GM12865 (cell line): Measurements from ENCODE around the gene TBX1.
A peak's percentile ranks its signal among the peaks of the same experiment; 100 is the strongest.

ENCODE experiments used
- DNase-seq: peaks from one replicate; pipeline ENCODE4 v3.0.0; 2010; ENCODE audit warnings: low read depth
- H3K4me3 ChIP-seq: 2 replicates; pipeline ENCODE4 v1.5.1; 2011; ENCODE audit warnings: mild to moderate bottlenecking, low read depth, low read length, control low read depth
- TF ChIP-seq, protein P1 (sequence below): IDR thresholded peaks from 2 replicates; pipeline ENCODE4 v1.5.1; 2011; ENCODE audit warnings: low read length, control low read depth, low read depth, inconsistent platforms; ENCODE audit not compliant: insufficient read depth; ENCODE audit errors: missing control alignments

Gene TBX1

GRCh38 chr22:19766511-19767426 lies 6.2 kb downstream of the TBX1 start:
- TF ChIP-seq, protein P1, sequence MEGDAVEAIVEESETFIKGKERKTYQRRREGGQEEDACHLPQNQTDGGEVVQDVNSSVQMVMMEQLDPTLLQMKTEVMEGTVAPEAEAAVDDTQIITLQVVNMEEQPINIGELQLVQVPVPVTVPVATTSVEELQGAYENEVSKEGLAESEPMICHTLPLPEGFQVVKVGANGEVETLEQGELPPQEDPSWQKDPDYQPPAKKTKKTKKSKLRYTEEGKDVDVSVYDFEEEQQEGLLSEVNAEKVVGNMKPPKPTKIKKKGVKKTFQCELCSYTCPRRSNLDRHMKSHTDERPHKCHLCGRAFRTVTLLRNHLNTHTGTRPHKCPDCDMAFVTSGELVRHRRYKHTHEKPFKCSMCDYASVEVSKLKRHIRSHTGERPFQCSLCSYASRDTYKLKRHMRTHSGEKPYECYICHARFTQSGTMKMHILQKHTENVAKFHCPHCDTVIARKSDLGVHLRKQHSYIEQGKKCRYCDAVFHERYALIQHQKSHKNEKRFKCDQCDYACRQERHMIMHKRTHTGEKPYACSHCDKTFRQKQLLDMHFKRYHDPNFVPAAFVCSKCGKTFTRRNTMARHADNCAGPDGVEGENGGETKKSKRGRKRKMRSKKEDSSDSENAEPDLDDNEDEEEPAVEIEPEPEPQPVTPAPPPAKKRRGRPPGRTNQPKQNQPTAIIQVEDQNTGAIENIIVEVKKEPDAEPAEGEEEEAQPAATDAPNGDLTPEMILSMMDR, result peak; percentile 17
- no peak overlapping the region for H3K4me3 ChIP-seq
- peak; percentile 34 for DNase-seq

DNA sequence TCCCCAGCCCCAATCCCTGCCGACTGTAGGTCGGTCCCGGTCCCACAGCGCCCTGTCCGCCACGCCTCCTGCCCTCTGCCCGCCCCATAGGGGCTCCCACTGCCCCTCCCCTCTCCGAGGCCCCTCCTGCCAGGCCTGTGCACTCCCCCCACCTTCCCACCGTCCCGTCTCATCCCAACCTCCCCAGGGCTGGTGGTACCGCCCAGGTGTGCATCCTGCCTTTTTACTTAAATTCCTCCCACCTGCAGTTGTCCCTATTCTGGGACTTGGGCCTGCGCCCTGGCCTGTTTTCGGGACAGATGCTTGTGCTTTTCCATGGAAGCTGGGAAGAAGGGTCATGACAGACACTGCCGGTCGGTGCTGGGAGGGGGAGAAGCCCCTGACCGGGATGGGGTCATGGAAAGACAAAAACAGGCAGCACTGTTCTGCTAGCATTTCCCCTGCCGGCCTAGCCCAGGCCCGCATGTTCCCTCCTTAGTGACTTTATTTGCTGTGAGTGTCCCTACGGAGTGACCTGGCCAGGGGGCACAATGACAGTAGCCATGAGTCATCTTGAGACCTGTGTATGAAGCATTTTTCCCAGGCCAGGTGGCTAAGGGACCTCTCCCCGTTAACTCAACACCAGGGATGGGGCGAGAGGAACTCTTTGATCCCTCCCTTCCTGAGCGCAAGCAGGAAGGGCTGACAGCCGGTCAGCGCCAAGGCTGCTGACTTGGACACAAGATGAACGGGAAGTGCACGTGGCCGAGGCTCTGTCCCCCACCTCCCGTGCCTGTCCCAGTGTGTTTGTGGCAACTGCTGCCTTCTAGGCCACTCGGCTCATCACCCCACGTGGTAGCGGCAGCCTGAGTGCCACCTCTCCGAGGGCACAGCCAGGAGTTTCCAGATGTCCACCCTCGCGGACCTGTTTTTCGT lies 7.1 kb downstream of the TBX1 start:
- DNase-seq, result no peak
- TF ChIP-seq, protein P1, result no peak
- H3K4me3 ChIP-seq, result no peak overlapping the region

DNA sequence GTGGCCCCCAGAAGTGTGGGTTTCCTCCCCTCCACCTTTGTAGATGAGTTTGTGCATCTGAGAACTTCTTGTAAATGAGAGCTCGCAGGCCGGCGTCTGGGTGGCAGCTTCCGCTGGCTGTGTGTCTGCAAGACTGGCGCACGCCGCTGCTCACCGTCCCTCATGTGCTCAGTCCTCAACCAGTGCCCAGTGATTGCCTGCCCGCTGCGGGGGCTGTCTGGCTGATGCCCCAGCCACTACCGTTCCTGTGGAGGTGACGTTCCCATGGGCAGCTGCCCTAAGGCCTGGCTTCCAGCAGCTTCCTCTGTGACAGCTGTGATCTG lies 8.8 kb downstream of the TBX1 start:
- no peak overlapping the region for H3K4me3 ChIP-seq
- TF ChIP-seq, protein P1, result no peak
- DNase-seq, result no peak

- DNase-seq, result no peak
- no peak overlapping the region for H3K4me3 ChIP-seq
- TF ChIP-seq, protein P1, result no peak
Observed at GRCh38 chr22:19770349-19771220, 10.0 kb downstream of the TBX1 start.

- TF ChIP-seq, protein P1, result no peak
- no peak overlapping the region for H3K4me3 ChIP-seq
- no peak for DNase-seq
Observed at GRCh38 chr22:19772422-19772672, 11.8 kb downstream of the TBX1 start.

DNA sequence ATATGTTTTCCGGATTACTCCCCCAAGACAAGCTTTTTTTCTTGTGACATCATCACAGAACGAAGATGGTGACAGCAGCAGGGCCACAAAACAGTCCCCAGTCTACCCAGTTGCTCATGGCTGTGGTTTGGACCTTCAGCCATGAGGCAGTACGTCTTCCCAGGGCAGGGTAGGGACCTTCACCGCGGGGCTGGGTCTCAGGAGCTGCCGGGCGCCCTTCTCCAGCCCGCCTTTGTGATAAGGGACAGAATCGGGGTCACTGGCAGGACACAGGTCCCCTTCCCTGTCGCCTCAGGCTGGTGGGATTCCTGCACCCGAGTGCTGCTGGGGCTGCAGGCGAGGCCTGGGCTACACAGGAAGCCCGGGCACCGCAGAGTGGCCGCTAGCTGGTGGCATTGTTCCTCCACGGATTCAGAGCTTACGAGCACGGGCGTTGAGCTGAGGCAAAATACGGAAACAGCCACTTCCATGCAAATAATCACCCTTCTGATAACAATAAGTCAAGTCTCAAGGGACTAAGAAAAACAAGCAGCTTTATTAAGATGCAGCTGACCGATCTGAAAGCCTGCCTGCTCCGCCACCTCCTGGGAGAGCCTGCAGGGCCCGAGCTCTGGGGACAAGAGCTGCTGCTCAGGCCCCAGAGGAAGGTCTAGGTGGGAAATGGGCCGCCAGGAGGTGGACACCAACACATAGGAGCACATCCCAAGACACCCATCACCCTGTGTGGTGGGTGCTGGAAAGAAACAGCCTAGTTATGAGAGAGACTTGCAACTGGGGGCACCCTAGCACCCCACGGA lies 12.3 kb downstream of the TBX1 start:
- DNase-seq, result peak; percentile 78
- TF ChIP-seq, protein P1, result peak; percentile 4
- H3K4me3 ChIP-seq, result no peak overlapping the region
